GM18868 (cell line): ENCODE data around the gene MEX3B.
A peak's percentile ranks its signal among the peaks of the same experiment; 100 is the strongest.

Experiments
- ATAC-seq: cut with Tn5 transposase; IDR thresholded peaks from one replicate; pipeline ENCODE4 v1.9.1; 2021; ENCODE audit warnings: mild to moderate bottlenecking, moderate library complexity; ENCODE audit not compliant: unreplicated experiment

MEX3B gene

DNA sequence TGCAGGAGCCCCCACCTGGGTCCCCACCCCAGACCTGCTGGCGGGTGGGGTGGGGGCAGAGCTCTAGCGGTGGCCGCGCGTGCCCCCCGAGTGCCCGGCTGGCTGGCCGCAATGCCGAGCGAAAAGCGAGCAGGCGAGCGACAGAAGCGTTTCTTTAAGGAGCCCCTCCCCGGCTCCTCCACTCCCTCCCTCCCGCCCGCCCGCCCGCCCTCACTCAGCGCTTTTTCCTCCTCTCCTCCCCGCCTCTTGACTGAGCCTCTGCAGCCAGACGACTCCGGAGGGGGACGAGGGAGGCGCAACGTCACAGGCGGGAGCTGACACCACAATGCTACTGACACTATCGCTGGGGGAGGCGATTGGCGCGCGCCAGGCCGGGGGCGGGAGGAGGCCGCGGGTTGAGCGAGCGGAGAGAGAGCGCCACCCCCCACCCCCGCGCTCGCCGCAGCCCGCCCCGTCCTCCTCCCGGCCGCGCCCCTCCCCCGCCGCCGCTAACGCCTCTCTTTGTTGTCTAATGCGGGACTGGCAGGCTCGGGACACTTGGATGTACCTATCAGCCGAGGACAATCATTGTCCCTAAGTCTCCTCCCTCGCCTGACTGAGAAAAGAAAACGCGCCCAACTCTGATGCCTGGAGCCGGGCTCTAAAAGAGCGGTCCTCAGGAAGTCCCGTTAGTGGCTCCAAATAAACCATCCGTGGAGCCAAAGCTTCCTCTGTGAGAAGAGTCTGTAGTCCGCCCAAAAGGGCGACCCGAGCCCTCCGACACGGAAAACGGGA lies at the start of gene MEX3B:
TSS of gene MEX3B (minus strand) at position 127 of the 774 bp plus-strand sequence. CDS start 313 bp downstream, outside the sequence.
- peak; percentile 71 for ATAC-seq

DNA sequence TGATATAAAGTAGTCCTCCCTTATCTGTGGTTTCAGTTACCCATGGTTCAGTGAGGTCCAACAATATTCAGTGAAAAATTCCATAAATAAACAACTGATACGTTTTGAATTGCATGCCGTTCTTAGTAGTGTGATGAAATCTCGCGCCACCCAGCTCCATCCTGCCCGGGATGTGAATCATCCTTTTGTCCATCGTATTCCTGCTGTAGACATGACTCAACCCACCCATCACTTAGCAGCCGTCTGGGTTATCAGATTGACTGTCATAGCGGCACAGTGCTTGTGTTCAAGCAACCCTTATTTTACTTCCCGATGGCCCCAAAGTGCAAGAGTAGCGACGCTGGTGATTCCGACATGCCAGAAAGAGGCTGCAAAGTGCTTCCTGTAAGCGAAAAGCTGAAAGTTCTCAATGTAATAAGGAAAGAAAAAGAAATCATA lies 48.0 kb upstream of the MEX3B start:
- no peak for ATAC-seq

DNA sequence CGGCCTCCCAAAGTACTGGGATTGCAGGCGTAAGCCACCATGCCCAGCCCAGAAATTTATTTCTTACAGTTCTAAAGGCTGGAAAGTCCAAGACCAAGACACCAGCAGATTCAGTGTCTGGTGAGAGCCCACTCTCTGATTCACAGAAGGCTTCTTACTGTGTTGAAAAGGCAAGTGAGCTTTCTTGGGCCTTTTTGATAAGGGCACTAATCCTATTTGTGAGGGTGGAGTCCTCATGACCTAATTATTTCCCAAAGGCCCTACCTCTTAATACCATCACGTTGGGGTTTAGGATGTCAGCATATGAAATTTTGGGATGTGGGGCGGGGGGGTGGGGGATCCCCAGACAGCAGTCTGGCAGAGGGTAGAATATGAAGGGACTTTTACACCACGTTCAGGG lies 47.5 kb upstream of the MEX3B start:
- no peak for ATAC-seq

DNA sequence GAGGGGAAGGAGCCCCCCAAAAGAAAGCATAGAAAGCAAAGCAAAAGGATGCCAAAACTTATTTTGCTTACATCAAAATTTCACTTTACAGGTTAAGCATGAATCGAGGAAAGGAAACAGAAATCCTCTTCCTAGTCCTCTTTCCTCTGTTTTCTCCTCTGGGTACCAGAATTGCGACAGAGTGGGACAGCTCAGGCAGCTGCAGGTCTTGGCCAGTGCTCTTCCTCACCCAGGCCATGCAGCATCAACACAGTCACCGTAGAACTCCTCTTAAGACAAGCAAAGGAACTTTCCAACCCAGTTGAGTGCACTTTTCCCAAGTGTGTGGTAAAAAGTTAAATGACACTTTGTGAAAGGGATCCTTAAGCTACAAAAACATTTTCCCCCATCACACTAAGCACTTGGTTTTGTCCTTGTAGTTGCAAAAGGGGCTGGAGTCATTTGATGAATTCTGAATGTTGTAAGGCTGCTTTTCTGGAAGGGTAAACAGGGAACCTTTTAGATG lies 45.9 kb upstream of the MEX3B start:
- no peak for ATAC-seq

DNA sequence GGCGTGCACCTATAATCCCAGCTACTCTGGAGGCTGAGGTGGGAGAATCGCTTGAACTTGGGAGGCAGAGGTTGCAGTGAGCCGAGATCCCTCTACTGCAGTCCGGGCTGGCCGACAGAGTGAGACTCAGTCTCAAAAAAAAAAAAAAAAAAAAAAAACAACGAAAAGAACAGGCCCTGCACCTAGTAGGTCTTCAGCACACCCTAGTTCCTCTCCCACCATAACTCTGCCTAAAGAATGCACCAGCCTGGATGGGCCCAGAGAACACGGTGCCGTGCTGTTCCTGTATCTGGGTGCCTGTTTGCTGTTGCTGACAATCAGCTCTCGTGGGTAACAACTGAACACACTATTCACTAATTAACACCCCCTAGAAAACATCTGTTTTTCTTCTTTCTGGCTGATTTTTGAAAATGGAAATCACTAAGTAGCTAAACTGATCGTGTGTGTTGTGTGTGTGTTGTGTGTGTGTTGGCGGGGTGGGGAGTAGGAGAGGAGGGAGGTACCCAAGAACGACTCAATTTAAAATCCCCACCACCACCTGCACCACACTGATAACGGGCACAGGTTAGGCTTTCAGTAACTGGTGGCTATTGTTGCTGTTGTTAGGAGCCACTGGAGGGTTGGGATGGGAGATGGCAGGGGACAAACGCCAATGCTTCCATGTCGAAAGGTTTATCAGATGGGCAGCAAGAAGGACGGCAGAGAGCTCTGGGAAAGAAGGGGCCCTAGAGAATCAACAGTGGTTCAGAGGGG lies 40.6 kb upstream of the MEX3B start:
- no peak for ATAC-seq

DNA sequence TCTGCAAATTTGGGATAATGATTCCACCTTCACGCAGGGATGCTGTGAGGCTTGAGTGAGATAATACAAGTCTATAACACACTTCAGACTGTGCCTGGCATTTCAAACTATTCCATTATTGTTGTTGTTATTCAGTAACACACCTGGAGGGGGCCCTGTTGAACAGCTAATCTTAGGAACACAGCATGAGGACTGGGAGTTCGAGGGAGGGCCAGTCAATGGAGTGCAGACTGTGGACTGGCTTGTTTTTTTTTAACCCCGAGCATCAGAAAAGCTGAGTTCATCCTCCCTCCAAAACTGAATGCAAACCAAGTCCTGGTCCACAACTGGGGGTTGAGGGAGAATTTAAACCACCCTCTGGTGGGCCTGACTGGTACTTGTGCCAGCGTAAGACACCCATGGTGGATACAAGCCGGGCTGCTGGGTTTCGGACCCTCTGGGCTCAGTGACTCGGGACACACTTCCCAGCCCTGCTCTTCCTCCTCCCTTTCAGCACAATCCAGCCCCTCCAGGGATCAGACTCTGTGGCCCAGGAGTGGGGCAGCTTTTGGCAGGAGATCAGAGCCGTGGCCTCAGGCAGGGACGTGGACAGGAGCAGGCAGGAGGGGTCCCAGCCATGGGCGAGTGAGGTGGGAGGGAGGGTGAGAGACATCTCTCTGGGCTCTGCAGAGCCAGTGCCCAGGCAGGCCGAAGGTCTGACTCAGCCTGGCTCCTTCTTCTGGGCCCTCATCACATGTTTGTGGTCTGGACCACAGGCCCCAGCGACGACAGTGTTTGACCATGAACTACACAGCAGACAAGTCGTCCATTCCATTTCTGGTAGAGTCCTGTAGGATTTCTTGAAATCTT lies 36.3 kb upstream of the MEX3B start:
- ATAC-seq = no peak

DNA sequence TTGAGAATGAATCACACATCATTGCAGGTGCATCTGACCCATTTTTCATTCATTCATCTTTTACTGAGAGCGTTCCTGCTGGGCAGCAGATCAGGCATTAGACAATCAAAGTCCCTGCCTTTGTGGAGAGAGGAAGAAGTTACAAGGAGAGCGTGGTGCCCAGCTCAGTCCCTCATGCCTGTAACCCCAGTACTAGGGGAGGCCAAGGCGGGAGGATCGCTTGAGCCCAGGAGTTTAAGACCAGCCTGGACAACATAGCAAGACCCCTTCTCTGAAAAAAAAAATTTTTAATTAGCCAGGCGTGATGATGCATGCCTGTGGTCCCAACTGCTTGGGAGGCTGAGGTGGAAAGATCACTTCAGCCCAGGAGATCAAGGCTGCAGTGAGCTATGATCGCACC lies 35.0 kb upstream of the MEX3B start:
- ATAC-seq = no peak

DNA sequence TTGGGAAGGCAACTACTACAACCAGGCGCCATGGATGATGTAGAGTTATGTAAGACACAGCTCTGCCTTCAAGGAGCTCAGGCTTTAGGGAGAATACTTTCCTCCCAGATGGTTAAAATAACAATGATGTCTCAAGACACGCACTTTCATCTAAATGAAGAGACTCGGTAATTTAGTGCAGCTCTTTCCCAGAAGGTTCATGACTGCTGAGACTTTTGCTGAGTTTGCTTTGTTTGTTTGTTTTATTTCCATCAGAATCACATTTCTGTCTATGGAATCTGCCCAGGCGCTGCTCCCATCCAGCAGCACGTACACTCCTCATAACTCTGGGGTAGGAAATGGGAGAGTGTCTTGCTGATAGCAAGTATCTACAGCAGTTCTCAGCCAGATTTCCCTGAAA lies 33.9 kb upstream of the MEX3B start:
- no peak for ATAC-seq

DNA sequence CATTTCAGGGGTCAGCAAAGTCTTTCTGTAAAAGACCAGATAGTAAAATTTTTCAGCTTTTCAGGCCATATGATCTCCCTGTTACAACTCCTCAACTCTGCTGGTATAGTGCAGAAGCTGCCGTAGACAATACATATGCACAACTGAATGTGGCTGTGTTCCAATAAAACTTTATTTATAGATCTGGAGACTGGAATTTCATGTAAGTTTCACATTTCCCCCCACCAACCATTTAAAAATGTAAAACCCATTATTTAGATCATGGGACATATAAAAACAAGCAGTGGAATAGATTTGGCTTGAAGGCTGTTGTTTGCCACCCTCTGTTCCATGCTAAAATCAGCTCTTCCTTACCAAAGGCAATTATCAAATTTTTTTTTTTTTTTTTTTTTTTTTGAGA lies 28.8 kb upstream of the MEX3B start:
- ATAC-seq = no peak

DNA sequence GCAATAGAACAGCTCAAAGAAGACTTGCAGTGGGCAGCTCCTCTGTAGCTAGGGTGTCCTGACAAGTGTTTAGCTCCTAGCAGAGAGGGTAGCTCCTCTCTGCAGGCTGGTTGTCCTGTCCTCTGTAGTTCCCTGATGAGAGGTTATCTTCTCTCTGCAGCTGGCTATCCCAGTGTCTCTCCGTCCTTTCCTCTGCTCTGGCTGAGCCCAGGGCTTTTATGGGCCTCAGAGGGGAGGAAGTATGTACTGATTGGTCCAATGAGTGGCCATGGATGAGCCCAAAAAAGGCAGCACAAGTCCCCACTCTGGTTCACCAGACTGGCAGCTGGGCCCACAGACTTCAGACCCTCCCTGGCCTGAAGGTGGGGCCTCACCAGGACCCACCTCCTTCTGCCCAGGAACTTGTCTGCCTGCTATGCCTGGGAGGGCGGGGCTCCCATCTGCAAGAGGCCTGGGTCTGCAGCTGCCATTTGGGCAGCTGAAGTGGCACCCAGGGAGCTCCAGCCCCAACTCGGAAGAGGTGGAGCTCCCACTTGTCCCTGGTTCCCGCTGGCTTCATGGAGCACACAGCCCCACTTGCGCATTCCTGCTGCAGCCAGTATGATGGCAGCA lies 27.2 kb upstream of the MEX3B start:
- no peak for ATAC-seq

DNA sequence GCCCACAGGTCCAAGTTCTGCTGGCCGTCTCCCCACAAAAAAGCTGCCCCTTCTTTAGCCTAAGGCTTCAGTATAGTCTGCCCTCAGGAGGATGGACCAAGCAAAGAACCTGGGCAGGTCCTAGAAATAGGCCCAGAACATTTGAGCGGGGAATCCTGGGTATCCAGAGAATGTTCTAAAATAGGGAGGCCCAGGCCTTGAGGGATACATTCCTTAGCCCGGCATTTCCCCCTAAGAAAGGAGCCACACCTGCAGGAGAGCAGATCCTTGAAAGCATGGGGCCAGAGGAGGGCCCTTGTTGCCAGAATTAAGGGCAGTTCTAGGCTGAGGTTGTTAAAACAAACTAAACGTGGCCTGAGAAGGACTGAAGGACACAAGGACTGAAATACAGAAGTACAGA lies 20.6 kb upstream of the MEX3B start:
- ATAC-seq = no peak

DNA sequence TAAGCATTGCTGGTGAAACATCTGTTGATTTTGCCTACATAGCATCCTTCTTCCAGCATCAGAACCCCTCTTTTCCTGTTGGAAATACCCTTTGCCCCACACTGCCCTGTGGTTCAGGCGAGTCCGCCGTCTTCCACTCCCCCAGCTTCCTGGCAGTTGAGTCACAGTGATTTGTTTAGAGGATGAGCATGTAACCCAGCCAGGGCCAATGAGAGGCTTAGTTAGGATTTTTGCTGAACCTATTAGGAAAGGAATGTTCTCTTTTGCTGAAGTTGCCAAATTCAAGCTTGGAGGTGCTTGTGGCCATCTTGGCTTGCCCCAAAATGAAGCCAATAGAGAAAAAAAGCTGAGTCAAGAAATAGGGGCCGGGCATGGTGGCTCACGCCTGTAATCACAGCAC lies 19.0 kb upstream of the MEX3B start:
- ATAC-seq = no peak

DNA sequence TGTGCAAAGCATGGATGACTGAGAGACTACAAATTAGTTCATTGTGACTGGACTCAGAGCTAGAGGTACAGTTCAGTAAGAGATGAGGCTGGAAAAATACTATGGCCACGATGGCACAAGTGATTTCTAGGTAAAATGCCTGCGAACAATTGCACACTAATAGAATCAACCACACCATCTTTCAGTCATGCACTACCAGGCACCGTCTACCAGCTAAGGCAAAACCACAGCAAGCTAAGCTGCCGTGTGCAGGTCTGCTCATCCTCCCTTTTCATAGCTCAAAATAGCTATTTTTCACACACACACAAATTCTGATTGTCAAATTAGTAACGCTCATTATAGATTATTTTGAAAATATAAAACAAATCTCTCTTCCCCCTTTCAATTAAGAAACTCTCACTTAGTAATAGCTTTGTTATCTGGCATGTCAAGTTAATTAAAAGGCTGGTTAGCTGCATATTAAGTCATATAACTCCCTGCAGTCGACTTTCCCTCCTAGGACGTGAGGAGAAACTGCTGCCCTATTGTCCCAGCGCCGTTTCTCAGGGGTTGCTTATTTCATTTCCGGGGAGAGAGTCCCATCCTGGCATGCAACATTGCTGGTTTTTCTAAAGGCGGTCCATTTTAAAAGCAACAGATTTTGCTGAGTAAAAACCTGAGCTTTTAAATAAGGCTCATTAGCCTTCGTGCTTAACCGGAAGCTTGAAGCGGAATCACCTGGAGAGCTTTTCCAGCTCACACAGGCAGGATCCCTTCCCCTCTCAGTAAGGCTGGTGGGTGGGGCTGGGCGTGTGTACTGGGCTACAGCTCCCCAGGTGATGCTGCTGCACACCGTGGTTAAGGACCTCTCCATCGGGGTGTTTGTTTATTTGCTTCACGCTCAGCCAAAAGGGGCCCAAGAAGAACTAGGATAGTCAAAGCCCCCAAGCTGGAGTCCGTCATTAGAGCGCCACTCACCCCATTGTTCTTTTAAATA lies 16.9 kb upstream of the MEX3B start:
- ATAC-seq = no peak

DNA sequence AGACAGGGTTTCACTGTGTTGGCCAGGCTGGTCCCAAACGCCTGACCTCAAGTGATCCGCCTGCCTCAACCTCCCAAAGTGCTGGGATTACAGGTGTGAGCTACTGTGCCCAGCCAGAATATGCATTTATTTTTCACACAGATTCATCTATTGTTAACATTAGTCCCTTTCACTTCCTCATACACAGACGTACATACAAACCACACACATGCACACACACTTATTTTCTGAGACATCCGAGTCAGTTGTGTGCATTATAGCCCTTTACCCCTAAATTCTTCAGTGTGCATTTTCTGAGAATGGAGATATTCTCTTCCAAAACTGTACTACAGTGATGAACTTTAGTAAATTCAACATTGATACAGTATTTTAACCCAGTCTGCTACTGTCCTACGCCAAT lies 15.0 kb upstream of the MEX3B start:
- ATAC-seq = no peak

DNA sequence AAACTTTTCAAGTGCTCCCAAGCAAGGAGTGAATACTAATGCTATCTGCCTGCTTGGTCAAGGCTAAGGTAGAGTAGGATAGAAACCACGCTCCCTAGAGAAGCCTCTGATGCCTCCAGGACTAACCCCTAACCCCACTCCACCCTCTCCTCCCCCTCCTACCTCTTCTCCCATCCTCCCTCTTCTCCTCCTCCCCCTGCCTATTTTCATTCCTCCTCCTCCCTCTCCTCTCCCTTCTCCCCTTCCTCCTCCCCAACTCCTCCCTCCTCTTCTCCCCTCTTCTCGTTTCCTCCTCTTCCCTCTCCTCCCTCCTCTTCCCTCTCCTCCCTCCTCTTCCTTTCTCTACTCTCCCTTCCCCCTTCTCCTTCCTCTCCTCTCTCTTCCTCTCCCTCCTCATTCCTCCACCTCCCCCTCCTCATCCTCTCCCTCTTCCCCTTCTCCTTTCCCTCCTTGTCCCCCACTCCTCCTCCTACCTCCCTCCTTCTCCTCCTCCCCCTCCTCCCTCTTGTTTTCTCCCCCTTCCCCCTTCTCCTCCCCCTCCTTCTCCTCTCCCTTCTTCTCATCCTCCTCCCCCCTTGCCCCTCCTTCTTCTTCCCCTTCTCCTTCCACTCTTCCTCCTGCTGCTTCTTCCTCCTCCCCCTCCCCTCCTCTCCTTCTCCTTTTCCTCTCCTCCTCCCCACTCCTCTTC lies 12.8 kb upstream of the MEX3B start:
- no peak for ATAC-seq

DNA sequence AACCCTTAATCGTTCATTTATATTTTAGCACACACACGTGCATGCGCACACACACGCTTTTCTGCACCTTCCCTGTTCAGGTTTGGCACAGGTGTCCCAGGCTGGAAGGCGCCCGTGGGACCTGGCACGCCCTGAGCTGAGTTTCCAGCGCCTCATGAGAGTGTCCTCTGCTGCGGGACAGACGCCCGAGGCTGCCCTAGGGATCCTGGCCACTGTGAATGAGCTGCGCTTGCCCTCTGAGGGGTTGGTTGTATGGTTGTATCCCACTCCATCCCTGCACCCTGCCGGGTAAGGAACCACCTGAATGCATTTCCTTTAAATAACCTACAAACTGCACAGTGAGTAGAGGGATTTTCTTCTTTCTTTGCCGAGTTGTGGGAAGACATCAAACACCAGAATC lies 12.2 kb upstream of the MEX3B start:
- ATAC-seq = no peak

DNA sequence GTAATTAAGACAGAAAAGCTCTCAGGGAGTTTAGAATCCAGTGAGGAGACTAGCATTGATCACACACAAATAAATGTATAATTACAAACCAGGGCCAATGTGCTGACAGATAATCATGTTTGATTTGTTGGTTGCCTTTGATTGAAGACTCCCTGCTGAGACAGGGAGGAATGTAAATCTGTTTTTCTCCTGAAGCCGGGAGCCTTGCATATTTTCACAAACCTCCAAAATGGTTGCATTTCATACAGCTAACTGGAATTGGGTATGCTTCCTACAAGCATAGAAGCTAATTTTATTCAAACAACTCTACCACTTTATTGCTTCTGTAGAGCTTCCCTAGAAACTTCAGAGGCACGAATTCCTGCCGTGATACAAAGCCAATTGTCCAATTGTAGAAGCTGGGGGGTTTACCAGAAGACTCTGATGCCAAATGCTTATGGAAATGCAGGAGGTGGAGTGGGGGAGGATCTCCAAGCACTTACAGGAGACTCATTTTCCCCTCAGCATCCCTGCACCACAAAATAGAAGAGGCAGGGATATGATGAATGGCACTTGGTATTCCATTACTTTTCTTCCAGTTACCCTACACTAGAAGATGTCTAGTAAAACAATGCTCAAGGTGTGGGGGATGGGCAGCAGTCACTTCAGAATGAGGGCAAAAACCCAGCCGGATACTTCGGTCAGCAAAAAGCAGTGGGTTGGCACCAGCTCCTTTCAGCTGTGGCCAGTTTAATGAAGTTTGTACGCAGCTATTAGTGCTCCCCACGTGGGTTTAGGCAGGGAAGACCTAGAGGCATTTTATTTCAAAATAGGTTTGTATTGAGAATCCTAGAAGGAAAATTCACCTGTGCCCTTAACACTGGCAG lies 11.4 kb upstream of the MEX3B start:
- ATAC-seq = no peak

DNA sequence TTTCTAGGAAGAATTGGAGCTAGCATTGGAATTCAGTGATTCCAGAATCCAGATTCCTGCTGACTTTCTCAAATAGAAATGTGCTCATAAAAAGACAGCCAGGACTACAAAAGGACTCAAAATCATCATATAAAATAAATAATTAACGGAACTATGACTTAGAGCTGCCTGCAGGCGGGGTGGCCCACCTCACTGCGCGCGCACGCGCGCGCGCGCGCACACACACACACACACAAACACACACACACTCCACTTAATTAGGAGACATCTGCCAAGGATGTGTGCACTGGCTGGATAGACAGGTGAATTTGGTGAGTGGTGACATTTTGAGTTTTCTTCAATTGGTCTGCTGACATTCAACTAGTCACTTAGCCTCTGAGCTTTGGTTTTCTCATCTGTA lies 6.9 kb upstream of the MEX3B start:
- no peak for ATAC-seq
